SHP77 (cell line): ENCODE results near the gene CRX.
"Not testable (repeated sequence)": the region's sequence is repeated elsewhere in the genome, so short reads cannot be mapped to it uniquely, and the experiment has no call there.

Experiments used
- DNase-seq, 2 experiments: peaks; one replicate each; lab custom pipeline; 2025; lab: John Stamatoyannopoulos, UW

The CRX gene

GRCh38 chr19:47821460-47822020 is at the start of gene CRX:
TSS of gene CRX (plus strand) at chr19:47821937. CDS start at chr19:47834444, 12,507 bp downstream.
- DNase-seq, result no peak

GRCh38 chr19:47776568-47776967 is 45.2 kb upstream of the CRX start:
- peak; percentile 57 to 63 for DNase-seq

- DNase-seq, result peak in 1 of 2 experiments; percentile 9
Observed at GRCh38 chr19:47777245-47778048, 44.3 kb upstream of the CRX start.

DNA sequence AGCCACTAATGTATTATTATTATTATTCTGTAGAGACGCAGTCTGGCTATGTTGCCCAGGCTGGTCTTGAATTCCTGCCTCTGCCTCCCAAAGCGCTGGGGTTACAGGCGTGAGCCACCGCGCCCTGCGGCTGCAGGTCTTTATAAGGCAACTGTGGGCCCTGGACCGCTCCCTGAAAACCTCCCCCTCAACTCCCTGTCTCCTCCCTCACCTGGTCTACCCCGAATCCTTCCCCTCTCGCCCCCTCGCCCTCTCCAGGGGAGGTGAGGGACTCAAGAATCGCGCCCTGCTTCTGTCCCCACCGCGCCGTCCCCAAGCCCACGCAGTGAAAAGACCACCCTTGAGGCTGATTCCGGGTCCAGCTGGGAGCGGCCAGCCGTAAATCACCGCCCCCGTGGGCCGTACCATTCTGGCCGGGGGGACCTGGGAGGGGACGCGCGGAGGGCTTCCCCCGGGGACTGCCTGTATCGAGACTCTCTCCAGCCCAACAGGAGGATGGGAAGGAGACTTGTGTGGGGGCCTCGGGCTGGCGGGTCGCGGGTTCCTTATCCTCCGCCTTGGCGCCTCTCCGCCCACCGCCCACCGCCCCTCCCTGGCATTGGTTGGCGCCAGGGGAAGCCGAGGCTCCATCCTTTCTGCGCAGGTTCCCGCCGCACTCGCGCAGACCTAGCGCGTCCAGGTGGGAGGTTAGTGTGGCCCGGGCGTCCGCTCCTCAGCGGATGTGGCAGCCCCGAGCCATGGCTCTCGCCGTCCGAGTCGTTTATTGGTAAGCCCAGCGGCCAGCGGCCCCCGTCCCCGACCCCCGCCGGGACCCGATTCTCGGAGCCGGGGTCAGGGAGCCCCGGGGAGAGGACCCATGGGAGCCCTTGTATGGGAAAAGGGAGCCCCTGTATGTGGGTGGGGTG is 43.4 kb upstream of the CRX start, which contains the start of gene SELENOW:
SELENOW (plus strand) TSS at position 655 of the 905 bp plus-strand sequence; CDS start at position 738, 83 bp downstream.
- DNase-seq, result peak; percentile 69 to 78

DNA sequence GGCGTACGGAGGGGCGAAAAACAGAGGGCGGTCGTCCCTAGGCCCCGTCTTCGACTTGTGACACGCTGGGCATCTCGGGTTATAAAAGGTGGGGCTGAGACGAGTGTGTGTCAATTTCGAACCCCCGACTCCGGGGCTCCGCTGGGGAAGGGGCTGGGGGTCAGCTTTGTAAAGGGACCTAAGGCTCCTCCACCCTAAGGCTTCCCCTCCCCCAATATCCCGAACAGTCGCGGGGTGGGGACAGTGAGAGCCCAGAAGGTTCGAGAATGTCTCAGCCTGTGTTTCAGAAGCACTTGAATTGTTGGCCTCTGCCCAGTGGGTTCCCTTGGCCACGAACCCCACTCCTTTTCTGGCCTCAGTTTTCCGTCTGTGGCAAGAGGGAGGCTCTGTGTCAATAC is 42.8 kb upstream of the CRX start:
- no peak for DNase-seq

GRCh38 chr19:47779524-47780214 is 42.1 kb upstream of the CRX start:
- no peak for DNase-seq

DNA sequence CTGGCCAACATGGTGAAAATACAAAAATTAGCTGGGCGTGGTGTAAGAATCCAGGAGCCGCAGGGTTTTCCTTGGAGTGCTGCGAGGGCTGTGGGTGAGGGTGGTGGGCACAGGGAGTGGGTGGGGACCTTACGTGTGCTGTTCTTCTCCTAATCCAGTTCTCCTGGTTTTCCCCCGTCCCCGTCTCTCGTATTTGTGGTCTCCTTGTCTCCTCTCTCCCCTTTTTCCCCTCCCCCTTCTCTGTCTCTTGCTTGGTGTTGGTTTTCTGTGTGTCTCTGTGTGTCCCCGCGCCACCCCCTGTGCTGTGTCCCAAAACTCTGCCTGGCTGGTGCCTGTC is 41.6 kb upstream of the CRX start:
- no peak for DNase-seq

- DNase-seq, result no peak
Observed at GRCh38 chr19:47781590-47782262, 40.0 kb upstream of the CRX start.

DNA sequence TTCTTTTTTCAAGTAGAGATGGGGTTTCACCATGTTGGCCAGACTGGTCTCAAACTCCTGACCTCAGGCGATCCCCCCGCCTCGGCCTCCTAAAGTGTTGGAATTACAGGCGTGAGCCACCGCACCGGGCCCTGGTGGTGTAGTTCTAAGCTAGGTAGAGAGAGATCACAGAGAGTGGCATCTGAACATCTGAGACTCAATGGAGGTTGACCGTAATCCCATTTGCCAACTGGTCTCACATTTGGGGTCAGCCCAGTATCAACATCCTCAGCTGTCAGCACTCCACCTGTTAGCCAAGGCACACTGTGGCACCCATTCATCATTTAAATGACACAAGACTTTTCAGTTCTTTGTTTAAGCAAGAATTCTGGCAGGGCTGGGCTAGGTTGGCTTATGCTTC is 35.2 kb upstream of the CRX start:
- DNase-seq, result no peak

GRCh38 chr19:47787307-47787706 is 34.4 kb upstream of the CRX start:
- DNase-seq, result not testable (repeated sequence)

DNA sequence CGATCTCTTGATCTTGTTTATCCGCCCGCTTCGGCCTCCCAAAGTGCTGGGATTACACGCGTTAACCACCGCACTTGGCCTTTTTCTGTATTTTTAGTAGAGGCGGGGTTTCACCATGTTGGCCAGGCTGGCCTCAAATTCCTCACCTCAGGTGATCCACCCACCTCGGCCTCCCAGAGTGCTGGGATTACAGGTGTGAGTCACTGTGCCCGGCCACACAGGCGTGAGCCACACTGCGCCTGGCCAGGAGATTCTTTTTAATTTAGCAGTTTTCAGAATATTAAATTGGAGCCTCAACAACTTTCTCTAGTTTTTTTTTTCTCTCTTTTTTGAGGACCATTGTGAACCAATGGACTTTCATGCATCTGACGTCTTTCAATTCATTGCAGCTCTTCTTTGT is 31.9 kb upstream of the CRX start:
- DNase-seq, result not testable (repeated sequence)

GRCh38 chr19:47790398-47790814 is 31.3 kb upstream of the CRX start:
- peak; percentile 57 to 78 for DNase-seq

DNA sequence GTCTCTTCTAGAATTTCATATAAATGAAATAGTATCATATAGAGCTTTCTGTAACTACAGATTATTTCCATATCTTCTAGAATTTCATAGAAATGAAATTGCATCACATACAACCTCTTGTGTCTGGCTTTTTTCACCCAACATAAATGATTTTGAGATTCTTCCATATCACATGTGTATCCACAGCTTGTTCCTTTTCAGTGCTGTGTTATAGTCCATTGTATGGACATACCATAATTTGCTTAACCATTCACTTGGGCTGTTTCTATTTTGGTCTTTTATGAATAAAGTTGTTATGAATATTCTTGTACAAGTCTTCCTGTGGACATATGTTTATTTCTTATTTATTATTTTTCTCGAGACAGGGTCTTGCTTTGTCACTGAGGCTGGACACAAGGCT is 29.1 kb upstream of the CRX start:
- DNase-seq, result no peak

GRCh38 chr19:47794526-47794925 is 27.2 kb upstream of the CRX start:
- DNase-seq, result no peak

DNA sequence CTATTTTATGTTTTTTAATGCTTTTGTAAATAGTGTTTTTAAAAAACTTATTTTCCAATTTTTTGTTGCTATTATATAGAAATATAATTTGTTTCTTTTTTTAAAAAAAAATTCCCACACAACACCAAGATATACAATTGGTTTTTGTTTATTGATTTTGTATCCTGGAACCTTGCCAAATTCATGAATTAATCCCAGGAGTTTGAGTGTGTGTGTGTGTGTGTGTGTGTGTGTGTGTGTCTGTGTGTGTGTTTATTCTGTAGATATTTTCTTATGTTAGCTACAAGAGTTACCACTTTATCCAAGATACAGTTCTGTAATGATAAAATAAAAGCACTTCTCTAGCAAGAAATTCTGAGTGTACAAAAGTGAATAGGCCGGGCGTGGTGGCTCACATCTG is 25.0 kb upstream of the CRX start:
- no peak for DNase-seq

GRCh38 chr19:47797996-47798903 is 23.5 kb upstream of the CRX start:
- no peak for DNase-seq

DNA sequence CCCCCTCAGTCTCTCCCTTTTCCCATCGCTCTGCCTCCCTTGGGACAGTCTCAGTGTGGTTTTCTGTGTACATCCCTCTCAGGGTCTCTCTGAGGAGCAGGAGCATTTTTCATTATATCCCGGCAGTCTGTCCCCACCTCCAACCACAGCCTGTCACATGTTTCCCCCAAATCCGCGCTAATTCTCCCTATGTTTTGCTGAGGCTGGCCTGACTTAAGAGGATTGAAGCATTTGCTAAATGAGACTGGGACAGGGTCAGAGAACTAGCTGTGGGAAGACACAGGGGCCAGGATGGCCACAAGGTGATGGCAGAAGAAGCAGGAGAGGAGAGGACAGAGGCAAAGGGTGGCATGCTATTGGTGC is 22.9 kb upstream of the CRX start:
- DNase-seq, result no peak

- DNase-seq, result no peak
Observed at GRCh38 chr19:47801270-47801669, 20.5 kb upstream of the CRX start.

DNA sequence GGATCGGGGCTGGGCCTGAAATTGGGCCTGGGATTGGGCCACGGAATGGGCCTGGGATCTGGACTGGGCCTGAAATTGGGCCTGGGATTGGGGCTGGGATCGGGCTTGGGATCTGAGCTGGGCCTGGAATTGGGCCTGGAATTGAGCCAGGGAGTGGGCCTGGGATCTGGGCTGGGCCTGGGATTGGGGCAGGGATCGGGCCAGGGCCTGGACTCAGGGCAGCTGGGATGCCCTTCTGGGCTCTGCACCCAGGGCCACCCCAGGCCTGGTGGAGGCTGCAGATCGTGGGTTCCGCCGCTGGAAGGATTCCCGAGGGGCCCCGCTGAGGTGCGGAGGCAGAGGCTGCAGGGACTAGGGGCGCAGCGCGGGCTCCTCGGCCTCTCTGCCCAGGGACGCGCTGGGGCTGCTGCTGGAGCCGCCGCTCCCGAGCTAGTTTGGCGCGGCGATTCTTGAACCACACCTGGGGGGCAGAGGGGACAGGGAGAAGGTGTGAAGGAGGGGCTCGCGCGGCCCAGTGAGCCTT is 19.2 kb upstream of the CRX start:
- DNase-seq, result no peak

- DNase-seq, result not testable (repeated sequence)
Observed at GRCh38 chr19:47803148-47803547, 18.6 kb upstream of the CRX start.
